Ascending aorta (tissue), 2 donors: ENCODE data around the gene TLR9. TPM values are rescaled to one million over a fixed set of nuclear protein-coding genes. Genes with fewer than 3 reads are reported as not detected.

Experiments
- DNase-seq, 2 donors: peaks; one replicate each; pipeline ENCODE4 v3.0.0-alpha.2; 2019; ENCODE audit warnings: low spot score in 2 of 2
- H3K27ac ChIP-seq, 2 donors: fragments of 200-600 bp; sonication (generic); one replicate each; pipeline ENCODE4 v1.5.1; 2016 to 2017; ENCODE audit warnings: mild to moderate bottlenecking in 1 of 2
- H3K27me3 ChIP-seq: fragments of 200-600 bp; sonication (generic); one replicate; pipeline ENCODE4 v1.5.1; 2017
- H3K36me3 ChIP-seq, 2 donors: fragments of 200-600 bp; sonication (generic); one replicate each; pipeline ENCODE4 v1.5.1; 2016
- H3K4me1 ChIP-seq, 2 donors: fragments of 200-600 bp; sonication (generic); one replicate each; pipeline ENCODE4 v1.5.1; 2016 to 2017; ENCODE audit warnings: mild to moderate bottlenecking in 1 of 2
- H3K4me3 ChIP-seq, 2 donors: fragments of 200-600 bp; sonication (generic); one replicate each; pipeline ENCODE4 v1.5.1; 2016 to 2017; ENCODE audit warnings: mild to moderate bottlenecking in 1 of 2
- H3K9me3 ChIP-seq, 2 donors: fragments of 200-600 bp; sonication (generic); one replicate each; pipeline ENCODE4 v1.5.1; 2016
- CTCF ChIP-seq, 3 experiments: fragments of 200-600 bp in 2 of 3; fragments of 450-650 bp in 1 of 3; sonication (generic) in 2 of 3; IDR thresholded peaks; one replicate each; pipeline ENCODE4 v1.5.1; 2016 to 2019; ENCODE audit warnings: antibody characterized with exemption in 3 of 3, mild to moderate bottlenecking in 1 of 3, moderate library complexity in 1 of 3
- intact Hi-C: fragments of 100-400 bp; cut with DNase I; formaldehyde crosslinking; loops from one replicate; pipeline ENCODE4 v1.15.1; 2023
- total RNA-seq: library from RNA; depleted of rRNA; stranded (reverse); fragments of >200 nt; gene quantifications from one replicate; pipeline ENCODE4 v1.1.0, GENCODE V29; 2016

Gene TLR9
- total RNA-seq, 1 donor from 2014 or later: not detected

DNA sequence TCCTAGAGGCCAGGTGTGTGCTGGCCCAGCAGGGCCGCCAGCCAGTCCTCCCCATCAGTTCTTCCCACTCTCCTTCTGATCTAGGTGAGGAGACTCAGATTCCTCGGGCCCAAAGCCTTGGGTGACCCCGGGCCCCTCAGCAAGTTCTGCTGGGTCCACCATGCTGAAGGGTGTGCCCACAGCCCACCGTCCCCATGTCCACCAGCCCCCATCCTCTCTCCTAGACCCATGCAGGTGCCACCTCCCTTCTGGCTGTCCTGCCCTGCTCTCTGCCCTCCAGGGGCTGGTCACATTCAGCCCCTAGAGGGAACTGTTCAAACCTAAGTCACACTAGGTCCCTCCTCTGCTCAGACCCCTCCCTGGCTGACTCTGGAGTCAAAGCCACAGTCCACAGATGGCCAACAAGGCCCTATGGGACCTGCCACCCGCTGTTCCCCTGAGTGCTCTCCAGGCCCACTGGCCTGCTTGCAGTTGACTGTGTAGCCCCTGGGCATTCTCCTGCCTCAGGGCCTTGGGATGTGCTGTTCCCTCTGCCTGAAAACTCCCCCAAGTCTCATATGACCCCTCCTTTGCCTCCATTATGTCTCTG, 878 bp upstream of the TLR9 start:
- H3K9me3 ChIP-seq: no peaks in the 10 kb centered on the region
- no peak overlapping the region for H3K4me3 ChIP-seq
- intact Hi-C loops: no loop called here
- TF ChIP-seq CTCF (IDR thresholded peaks at IDR 0.05): no peak
- H3K4me1 ChIP-seq: no peaks in the 10 kb centered on the region
- peaks cover 27 to 39% of the 10 kb centered on the region in 2 donors for H3K36me3 ChIP-seq
- DNase-seq: no peak
- H3K27me3 ChIP-seq: no peaks in the 10 kb centered on the region
- no peak overlapping the region for H3K27ac ChIP-seq

DNA sequence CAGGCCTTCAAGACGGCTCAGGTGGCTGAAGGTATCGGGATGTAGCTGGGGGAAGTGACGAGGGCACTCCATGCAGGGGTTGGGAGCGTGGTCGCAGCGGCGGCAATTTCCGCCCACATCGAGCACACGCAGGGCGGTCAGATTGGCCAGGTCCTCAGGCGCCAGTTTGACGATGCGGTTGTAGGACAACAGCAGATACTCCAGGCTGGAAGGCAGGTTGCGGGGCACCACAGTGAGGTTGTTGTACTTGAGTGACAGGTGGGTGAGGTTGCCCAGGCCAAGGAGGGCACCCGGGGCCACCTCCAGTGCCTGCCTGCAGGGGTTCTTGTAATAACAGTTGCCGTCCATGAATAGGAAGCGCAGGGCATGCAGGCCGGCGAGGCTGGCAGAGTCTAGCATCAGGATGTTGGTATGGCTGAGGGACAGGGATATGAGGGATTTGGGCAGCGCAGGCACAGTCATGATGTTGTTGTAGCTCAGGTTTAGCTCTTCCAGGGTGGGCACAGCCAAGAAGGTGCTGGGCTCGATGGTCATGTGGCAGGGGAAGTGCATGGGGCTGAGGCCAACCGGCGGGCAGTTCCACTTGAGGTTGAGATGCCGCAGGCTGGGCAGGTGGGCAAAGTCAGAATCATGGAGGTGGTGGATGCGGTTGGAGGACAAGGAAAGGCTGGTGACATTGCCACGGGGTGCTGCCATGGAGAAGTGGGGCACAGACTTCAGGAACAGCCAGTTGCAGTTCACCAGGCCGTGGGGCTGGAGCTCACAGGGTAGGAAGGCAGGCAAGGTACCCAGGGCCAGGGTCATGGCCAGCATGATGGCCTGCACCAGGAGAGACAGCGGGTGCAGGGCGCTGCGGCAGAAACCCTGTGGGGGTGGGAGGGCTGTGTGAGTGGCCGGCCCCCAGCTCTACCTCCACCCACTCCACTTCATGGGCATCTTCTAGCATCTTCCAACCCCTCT, 1.7 kb downstream of the TLR9 start:
- H3K36me3 ChIP-seq: peaks cover 3 to 13% of the 10 kb centered on the region in 2 donors
- no peak overlapping the region for H3K4me3 ChIP-seq
- H3K4me1 ChIP-seq: peaks cover 0 to 3% of the 10 kb centered on the region in 2 donors
- no peaks in the 10 kb centered on the region for H3K9me3 ChIP-seq
- intact Hi-C loops: no loop called here
- no peak overlapping the region for H3K27ac ChIP-seq
- no peak for DNase-seq
- TF ChIP-seq CTCF (IDR thresholded peaks at IDR 0.05): no peak
- H3K27me3 ChIP-seq: no peaks in the 10 kb centered on the region

- H3K27ac ChIP-seq: no peak overlapping the region
- DNase-seq: no peak
- intact Hi-C loops: no loop called here
- no peak for TF ChIP-seq CTCF (IDR thresholded peaks at IDR 0.05)
- no peaks in the 10 kb centered on the region for H3K9me3 ChIP-seq
- H3K4me3 ChIP-seq: no peak overlapping the region
- H3K36me3 ChIP-seq: peaks cover 0 to 2% of the 10 kb centered on the region in 2 donors
- peaks cover 0 to 3% of the 10 kb centered on the region in 2 donors for H3K4me1 ChIP-seq
- H3K27me3 ChIP-seq: no peaks in the 10 kb centered on the region
Observed at GRCh38 chr3:52222319-52223221, 2.9 kb downstream of the TLR9 start.

GRCh38 chr3:52221563-52222318, 3.7 kb downstream of the TLR9 start:
- H3K4me1 ChIP-seq: peaks cover 0 to 9% of the 10 kb centered on the region in 2 donors
- no peaks in the 10 kb centered on the region for H3K27me3 ChIP-seq
- H3K27ac ChIP-seq: no peak overlapping the region
- intact Hi-C loops: no loop called here
- no peak for TF ChIP-seq CTCF (IDR thresholded peaks at IDR 0.05)
- no peaks in the 10 kb centered on the region for H3K9me3 ChIP-seq
- no peaks in the 10 kb centered on the region for H3K36me3 ChIP-seq
- no peak overlapping the region for H3K4me3 ChIP-seq
- no peak for DNase-seq

DNA sequence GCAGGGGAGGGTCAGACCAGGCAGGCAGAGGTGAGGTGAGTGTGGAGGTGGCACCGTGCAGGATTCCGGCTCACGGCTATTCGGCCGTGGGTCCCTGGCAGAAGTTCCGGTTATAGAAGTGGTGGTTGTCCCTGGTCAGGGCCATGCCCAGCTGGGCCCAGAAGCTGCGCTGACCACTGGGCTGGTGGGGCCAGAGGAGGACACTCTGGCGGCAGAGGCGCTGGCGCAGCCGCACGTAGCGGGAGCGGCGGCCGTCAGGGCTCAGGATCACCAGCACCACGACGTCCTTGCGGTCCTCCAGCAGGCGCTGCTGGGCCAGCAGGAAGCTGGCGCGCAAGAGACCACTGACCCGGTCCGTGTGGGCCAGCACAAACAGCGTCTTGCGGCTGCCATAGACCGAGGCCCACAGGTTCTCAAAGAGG, 4.3 kb downstream of the TLR9 start:
- Histone ChIP-seq H3K9me3 (no peaks in the 10 kb centered on the region), H3K27me3 (no peaks in the 10 kb centered on the region), H3K4me1 (peaks cover 0 to 15% of the 10 kb centered on the region in 2 donors), H3K36me3 (no peaks in the 10 kb centered on the region), H3K27ac (no peak overlapping the region), H3K4me3 (no peak overlapping the region)
- DNase-seq: no peak
- TF ChIP-seq CTCF (IDR thresholded peaks at IDR 0.05): no peak
- intact Hi-C loops: no loop called here
